Naive thymus-derived CD8-positive, alpha-beta T cell (primary cell): ENCODE data around the gene CACNA1C. TPM values are rescaled to one million over a fixed set of nuclear protein-coding genes. Genes with fewer than 3 reads are reported as not detected.
"Not testable (repeated sequence)": the region's sequence is repeated elsewhere in the genome, so short reads cannot be mapped to it uniquely, and the experiment has no call there.

Experiments
- ATAC-seq, 2 donors: fragments of 150-1000 bp; cut with Tn5 transposase in 1 of 2; sonication (Bioruptor Pico), chemical (Tn5 transposase) in 1 of 2; 1 replicate in 1 of 2; 2 replicates in 1 of 2; pipeline ENCODE4 v1.10.0; 2021; ENCODE audit warnings: mild to moderate bottlenecking in 2 of 2, moderate library complexity in 2 of 2
- POLR2A ChIA-PET: fragments of 350-600 bp; sonication (Branson Sonifier 250); formaldehyde crosslinking; loops from one replicate; lab custom pipeline; 2021; ENCODE audit warnings: antibody characterized with exemption; lab: Charles Lee
- DNase-seq, 10 donors: peaks; one replicate each; pipeline versions ENCODE4 v3.0.0 to v3.0.0-alpha.2; 2020 to 2022
- H3K27ac Mint-ChIP-seq, 10 donors: one replicate each; pipeline ENCODE4 v1.8.0; 2020 to 2022; ENCODE audit warnings: mild to moderate bottlenecking in 10 of 10, mixed read lengths in 10 of 10, moderate library complexity in 4 of 10, inconsistent platforms in 1 of 10
- H3K27me3 Mint-ChIP-seq, 5 donors: one replicate each; pipeline ENCODE4 v1.8.0; 2021 to 2022; ENCODE audit warnings: mixed read lengths in 5 of 5
- H3K36me3 Mint-ChIP-seq, 3 donors: one replicate each; pipeline ENCODE4 v1.8.0; 2020 to 2022; ENCODE audit warnings: mixed read lengths in 3 of 3, mild to moderate bottlenecking in 2 of 3, inconsistent platforms in 1 of 3
- H3K4me1 Mint-ChIP-seq, 4 donors: one replicate each; pipeline ENCODE4 v1.8.0; 2021 to 2022; ENCODE audit warnings: mixed read lengths in 4 of 4
- H3K4me3 Mint-ChIP-seq, 10 donors: one replicate each; pipeline ENCODE4 v1.8.0; 2020 to 2022; ENCODE audit warnings: mild to moderate bottlenecking in 10 of 10, mixed read lengths in 10 of 10, moderate library complexity in 6 of 10, inconsistent platforms in 1 of 10
- H3K9me3 Mint-ChIP-seq, 9 donors: one replicate each; pipeline ENCODE4 v1.8.0; 2020 to 2022; ENCODE audit warnings: mixed read lengths in 9 of 9, mild to moderate bottlenecking in 3 of 9, inconsistent platforms in 1 of 9, moderate library complexity in 1 of 9
- polyA plus RNA-seq, 3 donors: library from polyadenylated mRNA; unstranded; fragments of 300-500 nt; fragmentation: Illumina TruSeq; gene quantifications; one replicate each; pipeline ENCODE4 v1.2.3, GENCODE V29; 2021
- total RNA-seq, 8 experiments: library from RNA in 2 of 8; stranded (reverse) in 2 of 8; gene quantifications; one replicate each; pipeline ENCODE4 v1.2.3 and lab custom pipeline; 2021 to 2026

The CACNA1C gene
- total and polyA plus RNA-seq, 5 experiments from 2014 or later: 0.05 to 0.21 (median 0.16) TPM

DNA sequence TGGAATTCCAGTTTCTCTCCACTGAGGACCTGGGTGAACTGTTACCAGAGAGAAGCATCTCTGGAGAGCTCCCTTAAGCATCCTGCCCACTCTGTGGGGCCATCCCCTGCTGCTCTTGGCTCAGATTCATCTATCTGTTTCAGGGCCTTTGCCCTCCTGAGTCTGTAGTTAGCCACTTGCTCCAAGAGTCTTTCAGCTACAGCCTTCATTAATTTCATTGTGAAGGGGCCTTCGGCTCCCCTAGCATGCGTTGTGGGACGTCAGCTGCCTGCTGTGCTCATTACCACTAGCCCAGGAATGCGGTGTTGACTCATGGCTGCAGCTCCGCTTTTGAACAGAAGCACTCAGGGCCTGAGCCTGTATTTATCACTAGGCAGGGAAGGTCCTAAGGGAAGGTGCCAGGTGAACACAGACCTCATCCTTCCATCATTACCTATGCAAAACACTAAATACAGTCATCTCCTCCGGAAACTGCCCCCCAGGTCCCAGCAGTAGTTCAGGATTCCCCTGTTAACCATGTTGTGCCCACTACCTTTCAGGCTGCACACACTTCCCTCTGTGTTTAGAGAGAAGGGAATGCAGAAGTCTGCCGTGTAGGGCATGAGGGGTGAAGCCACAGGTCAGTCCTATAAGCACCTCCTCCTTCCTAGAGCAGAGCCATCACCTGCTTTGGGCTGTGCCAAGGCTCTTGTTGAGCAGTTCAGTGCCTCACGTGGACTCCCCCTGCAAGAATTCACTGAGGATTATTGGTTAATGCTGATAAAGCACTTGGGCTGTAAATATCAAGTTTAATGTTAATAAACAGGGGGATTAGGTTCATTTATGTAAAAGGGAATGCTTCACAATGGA is 191.4 kb downstream of the CACNA1C start:
- no peak for ATAC-seq
- POLR2A ChIA-PET: no interaction called here
- peaks cover 0 to 6% (median 1%) of the 10 kb centered on the region in 5 donors for H3K27me3 Mint-ChIP-seq

DNA sequence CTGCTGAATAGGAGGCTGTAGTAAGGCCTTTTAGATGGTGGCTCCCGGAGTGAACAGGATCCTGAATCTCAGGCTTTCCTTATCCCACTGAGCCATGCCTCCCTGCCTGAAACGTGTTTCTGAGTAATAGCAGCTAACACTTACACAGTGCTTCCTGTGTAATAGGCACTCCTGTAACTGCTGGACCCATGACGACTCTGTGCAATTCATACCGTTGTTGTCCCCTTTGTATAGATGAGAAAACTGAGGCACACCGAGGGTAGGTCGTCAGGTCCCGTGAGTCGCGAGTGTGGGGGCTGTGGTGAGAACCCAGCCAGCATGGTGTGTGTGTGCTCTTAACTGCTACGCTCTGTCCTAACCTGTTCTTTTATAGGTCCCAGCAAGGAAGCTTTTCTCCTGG is 193.6 kb downstream of the CACNA1C start:
- DNase-seq: no peak
- POLR2A ChIA-PET: no interaction called here
- no peaks in the 10 kb centered on the region for H3K9me3 Mint-ChIP-seq
- no peak for ATAC-seq
- peaks cover 0 to 8% (median 5%) of the 10 kb centered on the region in 4 donors for H3K4me1 Mint-ChIP-seq
- H3K4me3 Mint-ChIP-seq: no peak overlapping the region
- no peak overlapping the region for H3K27ac Mint-ChIP-seq
- H3K36me3 Mint-ChIP-seq: no peaks in the 10 kb centered on the region
- H3K27me3 Mint-ChIP-seq: peaks cover 0 to 10% (median 6%) of the 10 kb centered on the region in 5 donors

More for the DNA sequence above, 191.4 kb downstream of the CACNA1C start:
- Mint-ChIP-seq H3K36me3 (no peaks in the 10 kb centered on the region), H3K9me3 (no peaks in the 10 kb centered on the region), H3K4me3 (no peak overlapping the region), H3K4me1 (peaks cover 0 to 8% (median 4%) of the 10 kb centered on the region in 4 donors), H3K27ac (no peak overlapping the region)
- no peak for DNase-seq

DNA sequence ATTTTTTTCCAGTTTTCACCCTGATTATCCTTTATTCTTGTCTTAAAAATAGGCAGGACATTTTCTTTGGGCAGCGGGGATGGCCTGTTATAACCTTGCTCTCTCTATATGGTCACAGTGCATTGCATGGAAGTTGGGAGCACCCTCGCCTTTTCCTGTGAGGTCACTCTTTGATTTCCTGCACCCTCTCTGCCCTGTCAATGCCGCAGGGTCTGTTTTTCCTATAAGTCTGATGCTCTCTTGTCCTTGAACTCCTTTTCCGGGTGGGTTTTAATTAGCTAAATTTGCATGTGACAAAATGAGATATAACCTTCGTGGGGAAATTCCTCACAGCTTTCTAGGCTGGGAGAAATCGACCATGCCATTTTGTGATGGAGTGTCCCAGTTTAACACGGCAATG is 194.3 kb downstream of the CACNA1C start:
- POLR2A ChIA-PET: no interaction called here
- DNase-seq (no peak), ATAC-seq (no peak)
- Mint-ChIP-seq H3K36me3 (no peaks in the 10 kb centered on the region), H3K4me3 (no peak overlapping the region), H3K27ac (no peak overlapping the region), H3K27me3 (peaks cover 0 to 11% (median 4%) of the 10 kb centered on the region in 5 donors), H3K4me1 (peaks cover 0 to 8% (median 5%) of the 10 kb centered on the region in 4 donors), H3K9me3 (no peaks in the 10 kb centered on the region)

DNA sequence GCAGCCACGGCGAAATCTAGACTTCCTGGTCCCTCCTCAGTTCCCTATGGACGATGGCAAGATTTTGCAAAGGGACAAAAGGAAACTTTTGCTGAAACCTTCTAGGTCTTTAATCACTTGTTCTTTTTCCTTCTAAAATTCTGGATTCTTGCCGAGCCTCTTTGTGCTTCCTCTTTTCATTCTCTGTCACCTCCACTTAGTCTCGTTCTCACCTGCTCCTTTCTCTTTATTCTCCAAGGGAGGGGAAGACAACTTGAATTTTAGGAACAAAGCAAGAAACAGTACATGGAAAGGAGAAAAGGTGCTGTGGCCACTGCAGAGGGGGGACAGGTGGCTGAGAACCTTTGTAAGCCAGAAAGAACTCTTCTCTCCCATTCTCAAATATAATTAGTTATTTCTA is 194.8 kb downstream of the CACNA1C start:
- H3K27me3 Mint-ChIP-seq: peaks cover 0 to 11% (median 4%) of the 10 kb centered on the region in 5 donors
- POLR2A ChIA-PET: no interaction called here
- DNase-seq (no peak), ATAC-seq (no peak)
- no peaks in the 10 kb centered on the region for H3K9me3 Mint-ChIP-seq
- no peak overlapping the region for H3K4me3 Mint-ChIP-seq
- H3K27ac Mint-ChIP-seq: no peak overlapping the region
- H3K36me3 Mint-ChIP-seq: no peaks in the 10 kb centered on the region
- peaks cover 0 to 7% (median 5%) of the 10 kb centered on the region in 4 donors for H3K4me1 Mint-ChIP-seq

DNA sequence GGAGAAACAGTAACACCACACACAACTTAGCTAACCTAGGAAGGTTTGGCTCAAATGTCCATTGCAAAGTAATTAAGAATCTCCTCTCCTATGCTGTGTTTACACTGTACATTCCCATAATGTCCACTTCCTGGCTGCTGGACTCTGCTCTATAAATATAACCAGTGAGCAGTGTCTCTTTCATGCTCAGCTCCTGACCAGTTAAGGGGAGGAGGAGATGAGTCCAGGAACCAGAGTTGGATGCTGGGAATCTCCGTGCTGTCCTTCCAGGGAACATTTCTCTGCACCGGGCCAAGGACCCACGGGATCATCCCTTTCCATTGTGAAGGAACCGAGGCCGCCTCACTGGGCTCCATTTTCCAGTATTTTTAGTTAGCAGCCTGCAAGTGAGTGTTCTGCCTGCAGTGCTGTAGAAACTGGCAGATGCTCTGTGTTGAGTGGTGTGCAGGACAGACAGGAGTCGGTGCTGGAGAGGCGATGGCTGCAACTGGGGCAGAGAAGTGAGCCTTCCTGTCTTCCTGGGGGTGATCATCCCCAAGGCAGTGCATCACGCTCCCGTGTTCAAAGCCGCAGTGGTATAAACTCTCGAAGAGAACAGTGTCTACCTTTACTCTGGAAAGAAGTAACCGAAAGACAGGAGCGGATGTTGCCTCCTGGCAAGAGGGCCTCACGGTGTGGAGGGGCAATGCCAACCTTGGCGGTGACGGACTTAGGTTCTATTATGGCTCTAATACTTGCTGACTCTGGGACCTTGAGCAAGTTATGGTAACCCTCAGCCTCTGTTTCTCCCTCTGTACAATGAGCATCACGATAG is 195.5 kb downstream of the CACNA1C start:
- H3K27ac Mint-ChIP-seq: peak overlapping the region in 1 of 10 donors; percentile 13
- peaks cover 0 to 11% (median 4%) of the 10 kb centered on the region in 5 donors for H3K27me3 Mint-ChIP-seq
- H3K4me3 Mint-ChIP-seq: no peak overlapping the region

DNA sequence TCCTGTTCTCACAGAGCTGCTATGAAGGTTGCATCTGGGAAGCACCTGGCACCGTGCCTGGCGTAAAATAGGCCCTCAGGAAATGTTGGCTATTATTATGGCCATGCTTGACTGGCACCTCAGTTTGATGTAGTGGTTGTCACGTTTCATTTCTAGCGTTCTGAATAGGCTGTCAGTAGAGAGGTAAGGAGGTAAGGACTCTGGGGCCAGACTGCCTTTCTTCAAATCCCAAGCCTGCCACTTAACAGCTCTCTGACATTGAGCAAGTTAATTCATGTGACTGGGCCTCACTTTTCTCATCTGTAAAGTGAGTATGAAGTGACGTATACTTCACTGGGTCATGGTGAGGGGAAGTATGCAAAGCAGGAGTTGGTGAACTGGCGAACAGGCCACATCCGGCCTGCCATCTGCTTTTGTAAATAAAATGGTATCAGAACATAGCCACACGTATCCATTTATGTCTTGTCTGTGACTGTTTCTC is 196.2 kb downstream of the CACNA1C start:
- H3K27me3 Mint-ChIP-seq: peaks cover 0 to 11% (median 4%) of the 10 kb centered on the region in 5 donors
- no peak for DNase-seq
- ATAC-seq: no peak
- H3K4me3 Mint-ChIP-seq: no peak overlapping the region
- H3K4me1 Mint-ChIP-seq: peaks cover 0 to 2% (median 0%) of the 10 kb centered on the region in 4 donors
- H3K27ac Mint-ChIP-seq: no peak overlapping the region
- no peaks in the 10 kb centered on the region for H3K9me3 Mint-ChIP-seq
- H3K36me3 Mint-ChIP-seq: no peaks in the 10 kb centered on the region
- POLR2A ChIA-PET: no interaction called here

More for the DNA sequence above, 195.5 kb downstream of the CACNA1C start:
- no peaks in the 10 kb centered on the region for H3K36me3 Mint-ChIP-seq
- peaks cover 0 to 2% (median 0%) of the 10 kb centered on the region in 4 donors for H3K4me1 Mint-ChIP-seq
- no peaks in the 10 kb centered on the region for H3K9me3 Mint-ChIP-seq
- ATAC-seq (no peak), DNase-seq (no peak)
- POLR2A ChIA-PET: no interaction called here

DNA sequence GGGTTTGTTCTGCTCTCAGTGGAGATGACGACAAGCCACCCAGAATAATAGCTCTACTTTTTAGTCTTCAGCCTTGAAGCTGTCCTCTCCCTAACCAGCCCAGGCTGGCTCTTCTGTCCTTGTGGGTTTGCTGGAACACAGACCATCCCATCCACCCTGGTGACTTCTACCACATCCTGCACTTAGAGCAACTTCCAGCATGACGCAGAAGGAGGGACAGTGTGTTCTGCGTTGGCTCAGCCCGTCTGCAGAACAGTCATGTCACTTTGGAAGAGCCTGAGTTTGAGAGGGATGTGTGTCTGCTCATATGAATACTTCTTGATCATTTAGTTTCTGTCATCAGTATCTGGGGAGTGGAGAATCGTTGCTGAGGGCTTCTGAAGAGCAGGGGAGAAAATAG is 198.0 kb downstream of the CACNA1C start:
- DNase-seq (no peak), ATAC-seq (no peak)
- POLR2A ChIA-PET: no interaction called here
- Mint-ChIP-seq H3K4me3 (no peak overlapping the region), H3K27me3 (peaks cover 0 to 11% (median 4%) of the 10 kb centered on the region in 5 donors), H3K36me3 (no peaks in the 10 kb centered on the region), H3K27ac (no peak overlapping the region), H3K4me1 (peaks cover 0 to 2% (median 0%) of the 10 kb centered on the region in 4 donors), H3K9me3 (peaks cover 0 to 3% (median 0%) of the 10 kb centered on the region in 9 donors)

DNA sequence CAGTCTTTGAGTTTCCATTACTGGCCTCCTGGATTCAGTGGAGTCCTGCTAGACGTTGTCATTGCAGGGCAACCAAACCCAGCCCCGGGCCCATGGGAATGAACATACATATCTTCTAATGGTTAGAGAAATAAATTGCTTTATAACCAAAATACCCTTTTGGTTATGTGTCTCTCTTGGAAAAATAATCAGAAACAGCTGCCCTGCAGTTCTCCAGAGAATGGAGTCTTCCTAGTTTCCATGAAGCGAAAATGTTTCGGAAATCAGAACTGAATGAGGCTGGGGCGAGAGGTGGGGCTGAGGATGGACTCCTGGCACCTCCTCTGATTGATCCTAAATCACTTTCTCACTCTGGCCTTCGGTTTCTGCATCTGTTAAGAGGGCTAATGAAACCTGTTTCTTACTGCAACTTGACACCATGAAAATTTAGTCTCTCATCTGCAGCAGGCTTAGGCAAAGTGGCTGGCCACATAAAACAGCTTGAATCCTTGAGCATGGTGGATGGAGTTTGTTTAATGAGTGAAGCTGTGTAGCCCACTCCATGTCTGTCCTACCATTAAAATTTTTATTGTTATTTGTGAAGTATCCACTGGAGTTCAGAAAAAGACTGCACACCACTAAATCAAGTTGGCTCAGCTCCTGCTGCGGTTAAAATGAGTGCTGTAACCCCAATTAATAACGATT is 198.9 kb downstream of the CACNA1C start:
- Mint-ChIP-seq H3K27ac (no peak overlapping the region), H3K4me3 (no peak overlapping the region), H3K27me3 (peaks cover 0 to 11% (median 3%) of the 10 kb centered on the region in 5 donors), H3K9me3 (peaks cover 0 to 6% (median 0%) of the 10 kb centered on the region in 9 donors), H3K4me1 (peaks cover 0 to 2% (median 0%) of the 10 kb centered on the region in 4 donors), H3K36me3 (no peaks in the 10 kb centered on the region)
- ATAC-seq (no peak), DNase-seq (no peak)
- POLR2A ChIA-PET: no interaction called here

DNA sequence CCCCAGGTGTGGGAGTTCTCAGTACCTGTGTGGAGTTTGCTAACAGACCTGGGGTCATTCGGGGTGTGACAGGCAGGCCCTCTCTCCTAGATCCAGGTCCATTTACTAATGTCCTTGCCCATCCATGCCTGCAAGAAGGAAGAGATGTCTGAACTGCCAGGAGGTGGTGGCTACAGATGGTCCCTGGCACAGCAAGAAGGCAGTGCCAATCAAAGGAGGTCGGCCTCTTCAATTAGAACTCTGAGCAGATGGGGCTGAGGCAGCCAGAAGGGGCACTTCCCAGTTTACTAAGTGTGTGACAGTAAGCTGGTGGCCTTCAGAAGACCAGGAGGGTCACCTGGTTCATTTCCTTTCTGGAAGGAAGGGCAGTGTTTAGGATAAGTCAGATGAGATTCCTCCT is 202.5 kb downstream of the CACNA1C start:
- no peak for ATAC-seq
- Mint-ChIP-seq H3K27ac (no peak overlapping the region), H3K4me1 (peaks cover 7 to 16% (median 13%) of the 10 kb centered on the region in 4 donors), H3K27me3 (peaks cover 0 to 11% (median 3%) of the 10 kb centered on the region in 5 donors), H3K36me3 (no peaks in the 10 kb centered on the region), H3K9me3 (peaks cover 0 to 6% (median 0%) of the 10 kb centered on the region in 9 donors), H3K4me3 (no peak overlapping the region)
- DNase-seq: no peak
- POLR2A ChIA-PET: no interaction called here

DNA sequence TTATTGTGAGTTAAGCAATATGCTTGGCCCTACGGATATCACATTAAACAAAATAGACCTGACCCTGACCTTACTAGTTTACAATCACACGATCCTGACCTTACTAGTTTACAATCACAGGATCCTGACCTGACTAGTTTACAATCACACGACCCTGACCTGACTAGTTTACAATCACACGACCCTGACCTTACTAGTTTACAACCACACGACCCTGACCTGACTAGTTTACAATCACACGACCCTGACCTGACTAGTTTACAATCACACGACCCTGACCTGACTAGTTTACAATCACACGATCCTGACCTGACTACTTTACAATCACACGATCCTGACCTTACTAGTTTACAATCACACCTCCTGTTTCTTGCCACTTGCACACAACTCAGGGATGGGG is 202.9 kb downstream of the CACNA1C start:
- POLR2A ChIA-PET, H3K27ac Mint-ChIP-seq, H3K9me3 Mint-ChIP-seq, DNase-seq, H3K36me3 Mint-ChIP-seq, ATAC-seq, H3K27me3 Mint-ChIP-seq: not testable (repeated sequence)
- Mint-ChIP-seq H3K4me1 (peaks cover 7 to 16% (median 13%) of the 10 kb centered on the region in 4 donors), H3K4me3 (peak overlapping the region in 1 of 10 donors; percentile 29)

DNA sequence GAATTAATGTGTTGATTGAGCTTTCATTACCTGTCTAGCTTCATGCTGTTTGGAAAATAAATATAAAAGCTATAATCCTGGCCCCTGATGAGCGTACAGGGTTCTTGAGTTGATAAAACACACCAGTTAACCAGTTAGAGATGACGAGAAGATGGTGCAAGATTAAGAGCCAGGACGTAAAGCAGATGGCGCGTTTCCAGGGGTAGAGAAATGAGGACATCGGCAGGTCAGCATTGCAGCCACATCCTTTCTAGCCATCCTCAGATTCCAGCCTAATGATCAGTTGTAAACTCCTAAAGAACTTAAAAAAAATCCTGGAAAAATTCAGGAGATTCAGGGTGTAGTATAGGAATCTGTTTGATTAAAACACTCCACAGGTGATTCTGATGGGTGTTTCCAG is 203.7 kb downstream of the CACNA1C start:
- Mint-ChIP-seq H3K27me3 (no peaks in the 10 kb centered on the region), H3K27ac (no peak overlapping the region), H3K9me3 (peaks cover 0 to 6% (median 0%) of the 10 kb centered on the region in 9 donors), H3K36me3 (no peaks in the 10 kb centered on the region), H3K4me1 (peaks cover 6 to 16% (median 13%) of the 10 kb centered on the region in 4 donors), H3K4me3 (no peak overlapping the region)
- ATAC-seq: no peak
- DNase-seq: no peak
- POLR2A ChIA-PET: no interaction called here

DNA sequence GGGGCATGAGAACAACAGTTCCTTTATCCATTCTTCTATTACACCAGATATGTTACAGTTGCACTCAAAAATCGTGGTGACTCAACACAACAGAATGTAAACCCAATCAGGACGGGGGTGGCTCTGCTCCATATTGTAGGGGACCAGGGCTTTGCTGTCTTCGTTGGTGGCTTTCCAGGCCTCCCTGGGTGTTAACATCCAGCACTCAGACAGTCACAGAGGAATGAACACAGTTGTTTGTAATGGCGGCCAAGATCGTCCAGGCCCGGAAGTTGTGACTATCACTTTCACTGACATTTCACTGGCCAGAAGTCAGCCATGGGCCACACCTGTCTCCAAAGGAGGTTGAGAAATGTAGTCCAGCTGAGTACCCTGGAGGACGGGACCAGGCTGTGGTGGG is 204.1 kb downstream of the CACNA1C start:
- POLR2A ChIA-PET: no interaction called here
- H3K27me3 Mint-ChIP-seq: no peaks in the 10 kb centered on the region
- H3K4me3 Mint-ChIP-seq: no peak overlapping the region
- DNase-seq: no peak
- H3K4me1 Mint-ChIP-seq: peaks cover 6 to 16% (median 13%) of the 10 kb centered on the region in 4 donors
- no peak for ATAC-seq
- H3K9me3 Mint-ChIP-seq: peaks cover 0 to 6% (median 0%) of the 10 kb centered on the region in 9 donors
- H3K36me3 Mint-ChIP-seq: no peaks in the 10 kb centered on the region
- H3K27ac Mint-ChIP-seq: peak overlapping the region in 1 of 10 donors; percentile 29
